Osteocyte (in vitro differentiated cells): Measurements from ENCODE around the gene ENG. TPM values are rescaled to one million over a fixed set of nuclear protein-coding genes. Genes with fewer than 3 reads are reported as not detected.

ENCODE experiments used
- DNase-seq: peaks from one replicate; pipeline ENCODE4 v3.0.0; 2021; ENCODE audit warnings: mixed read lengths; ENCODE audit not compliant: unreplicated experiment; ENCODE audit errors: extremely low spot score
- H3K27ac Mint-ChIP-seq: one replicate; pipeline ENCODE4 v1.8.0; 2021; ENCODE audit warnings: mild to moderate bottlenecking, mixed read lengths; ENCODE audit not compliant: unreplicated experiment
- H3K27me3 Mint-ChIP-seq: one replicate; pipeline ENCODE4 v1.8.0; 2021; ENCODE audit warnings: mixed read lengths; ENCODE audit not compliant: unreplicated experiment
- H3K36me3 Mint-ChIP-seq: one replicate; pipeline ENCODE4 v1.8.0; 2021; ENCODE audit warnings: mixed read lengths; ENCODE audit not compliant: unreplicated experiment
- H3K4me1 Mint-ChIP-seq: one replicate; pipeline ENCODE4 v1.8.0; 2021; ENCODE audit warnings: mixed read lengths; ENCODE audit not compliant: unreplicated experiment
- H3K4me3 Mint-ChIP-seq: one replicate; pipeline ENCODE4 v1.8.0; 2021; ENCODE audit warnings: mild to moderate bottlenecking, moderate library complexity, mixed read lengths; ENCODE audit not compliant: unreplicated experiment
- H3K9me3 Mint-ChIP-seq: one replicate; pipeline ENCODE4 v1.8.0; 2021; ENCODE audit warnings: mixed read lengths; ENCODE audit not compliant: unreplicated experiment
- total RNA-seq: library from RNA; stranded (reverse); gene quantifications from 2 replicates; pipeline ENCODE4 v1.2.1, GENCODE V29; 2021
- TF ChIP-seq, protein P1 (sequence below): fragments of 200-600 bp; sonication (generic); IDR thresholded peaks from 2 replicates; pipeline ENCODE4 v1.5.0; 2021; ENCODE audit warnings: antibody characterized with exemption, mild to moderate bottlenecking, moderate library complexity

Gene ENG
- total RNA-seq, 1 donor from 2014 or later = 143 TPM

GRCh38 chr9:127794001-127794791, 60.3 kb downstream of the ENG start:
- no peak for DNase-seq
- H3K4me3 Mint-ChIP-seq = no peak overlapping the region
- no peaks in the 10 kb centered on the region for H3K27me3 Mint-ChIP-seq
- TF ChIP-seq, protein P1, sequence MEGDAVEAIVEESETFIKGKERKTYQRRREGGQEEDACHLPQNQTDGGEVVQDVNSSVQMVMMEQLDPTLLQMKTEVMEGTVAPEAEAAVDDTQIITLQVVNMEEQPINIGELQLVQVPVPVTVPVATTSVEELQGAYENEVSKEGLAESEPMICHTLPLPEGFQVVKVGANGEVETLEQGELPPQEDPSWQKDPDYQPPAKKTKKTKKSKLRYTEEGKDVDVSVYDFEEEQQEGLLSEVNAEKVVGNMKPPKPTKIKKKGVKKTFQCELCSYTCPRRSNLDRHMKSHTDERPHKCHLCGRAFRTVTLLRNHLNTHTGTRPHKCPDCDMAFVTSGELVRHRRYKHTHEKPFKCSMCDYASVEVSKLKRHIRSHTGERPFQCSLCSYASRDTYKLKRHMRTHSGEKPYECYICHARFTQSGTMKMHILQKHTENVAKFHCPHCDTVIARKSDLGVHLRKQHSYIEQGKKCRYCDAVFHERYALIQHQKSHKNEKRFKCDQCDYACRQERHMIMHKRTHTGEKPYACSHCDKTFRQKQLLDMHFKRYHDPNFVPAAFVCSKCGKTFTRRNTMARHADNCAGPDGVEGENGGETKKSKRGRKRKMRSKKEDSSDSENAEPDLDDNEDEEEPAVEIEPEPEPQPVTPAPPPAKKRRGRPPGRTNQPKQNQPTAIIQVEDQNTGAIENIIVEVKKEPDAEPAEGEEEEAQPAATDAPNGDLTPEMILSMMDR = no peak
- no peaks in the 10 kb centered on the region for H3K4me1 Mint-ChIP-seq
- H3K36me3 Mint-ChIP-seq = peaks cover 20% of the 10 kb centered on the region
- no peak overlapping the region for H3K27ac Mint-ChIP-seq
- no peaks in the 10 kb centered on the region for H3K9me3 Mint-ChIP-seq

DNA sequence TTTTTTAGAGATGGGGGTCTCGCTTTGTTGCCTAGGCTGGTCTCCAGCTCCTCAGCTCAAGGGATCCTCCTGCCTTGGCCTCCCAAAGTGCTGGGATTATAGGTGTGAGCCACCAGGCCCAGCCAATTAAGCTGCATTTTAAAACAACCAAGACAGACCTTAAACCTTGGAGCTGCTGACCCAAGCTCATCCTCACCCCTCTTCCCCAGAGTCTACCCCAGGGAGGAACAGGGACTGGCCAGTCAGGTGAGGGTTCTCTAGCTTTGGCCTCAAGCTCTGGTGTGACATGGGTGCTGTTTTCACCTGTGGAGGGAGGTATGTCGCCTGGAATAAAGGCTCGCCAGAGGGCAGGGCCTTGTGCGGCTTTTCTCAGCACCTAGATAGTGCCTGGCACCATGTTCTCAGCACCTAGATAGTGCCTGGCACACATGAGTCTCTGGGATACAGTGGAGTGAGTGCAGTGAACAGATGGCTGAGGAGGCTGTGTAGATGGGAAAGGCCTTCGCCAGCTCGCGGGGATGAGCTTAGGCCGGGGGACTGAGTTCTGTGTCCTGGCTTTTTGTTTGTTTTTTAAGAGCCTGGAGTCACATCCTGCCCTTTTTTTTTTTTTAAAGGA, 61.3 kb downstream of the ENG start:
- no peak for DNase-seq
- TF ChIP-seq, protein P1 = no peak
- Mint-ChIP-seq H3K36me3 (peaks cover 28% of the 10 kb centered on the region), H3K4me3 (no peak overlapping the region), H3K9me3 (no peaks in the 10 kb centered on the region), H3K27ac (no peak overlapping the region), H3K4me1 (no peaks in the 10 kb centered on the region), H3K27me3 (no peaks in the 10 kb centered on the region)

GRCh38 chr9:127792417-127793031, 61.9 kb downstream of the ENG start:
- TF ChIP-seq, protein P1 = no peak
- Mint-ChIP-seq H3K36me3 (peaks cover 32% of the 10 kb centered on the region), H3K27ac (no peak overlapping the region), H3K4me1 (peaks cover 4% of the 10 kb centered on the region), H3K9me3 (no peaks in the 10 kb centered on the region), H3K4me3 (no peak overlapping the region), H3K27me3 (no peaks in the 10 kb centered on the region)
- no peak for DNase-seq

- DNase-seq = no peak
- Mint-ChIP-seq H3K27ac (no peak overlapping the region), H3K4me1 (peaks cover 14% of the 10 kb centered on the region), H3K36me3 (peaks cover 35% of the 10 kb centered on the region), H3K4me3 (no peak overlapping the region), H3K27me3 (no peaks in the 10 kb centered on the region), H3K9me3 (no peaks in the 10 kb centered on the region)
- TF ChIP-seq, protein P1 = no peak
Observed at GRCh38 chr9:127791085-127791484, 63.4 kb downstream of the ENG start.
